Small intestine (tissue), 7 donors: Measurements from ENCODE around the gene TMEM170A. TPM values are rescaled to one million over a fixed set of nuclear protein-coding genes. Genes with fewer than 3 reads are reported as not detected.

Source experiments
- DNase-seq, 2 donors: peaks; one replicate each; pipeline versions ENCODE4 v3.0.0 to v3.0.0-alpha.2; 2013
- FAIRE-seq: peaks from 2 replicates; lab custom pipeline; 2012; peaks lifted over from hg19 to GRCh38; lab: Jason Lieb, UNC
- H3K27ac ChIP-seq, 3 donors: one replicate each; pipeline ENCODE4 v1.5.1; 2013; ENCODE audit warnings: low read length in 2 of 3, mild to moderate bottlenecking in 2 of 3, control low read depth in 1 of 3, inconsistent platforms in 1 of 3, low read depth in 1 of 3, moderate library complexity in 1 of 3
- H3K27me3 ChIP-seq, 3 donors: one replicate each; pipeline ENCODE4 v1.6.1; 2013; ENCODE audit warnings: low read length in 3 of 3, inconsistent platforms in 1 of 3; ENCODE audit not compliant: control insufficient read depth in 3 of 3, insufficient read depth in 3 of 3
- H3K36me3 ChIP-seq, 3 donors: one replicate each; pipeline ENCODE4 v1.6.1; 2013; ENCODE audit warnings: low read length in 3 of 3, inconsistent platforms in 1 of 3, low read depth in 1 of 3, mild to moderate bottlenecking in 1 of 3, moderate library complexity in 1 of 3; ENCODE audit not compliant: control insufficient read depth in 3 of 3, insufficient read depth in 2 of 3
- H3K4me1 ChIP-seq, 3 donors: one replicate each; pipeline ENCODE4 v1.6.1; 2013; ENCODE audit warnings: low read length in 2 of 3, inconsistent platforms in 1 of 3, low read depth in 1 of 3, mild to moderate bottlenecking in 1 of 3, moderate library complexity in 1 of 3; ENCODE audit not compliant: control insufficient read depth in 3 of 3, insufficient read depth in 2 of 3
- H3K4me3 ChIP-seq, 3 donors: one replicate each; pipeline ENCODE4 v1.5.1; 2013; ENCODE audit warnings: low read length in 3 of 3, control low read depth in 1 of 3, inconsistent platforms in 1 of 3, low read depth in 1 of 3, mild to moderate bottlenecking in 1 of 3, moderate library complexity in 1 of 3
- H3K9me3 ChIP-seq, 2 donors: one replicate each; pipeline ENCODE4 v1.6.1; 2013; ENCODE audit warnings: low read depth in 1 of 2, low read length in 1 of 2; ENCODE audit not compliant: control insufficient read depth in 2 of 2, insufficient read depth in 1 of 2
- WGBS, 3 donors: extraction: QIAGEN DNeasy Blood & Tissue Kit; methylation state at CpG; one replicate each; pipeline ENCODE4 v1.1.7; 2013; 5-methylcytosine and 5-hydroxymethylcytosine counted together
- polyA plus RNA-seq, 4 donors: library from polyadenylated mRNA; stranded (reverse) in 3 of 4; unstranded in 1 of 4; fragments of 200-250 nt in 3 of 4; fragments of 120-200 nt in 1 of 4; gene quantifications; one replicate each; pipeline versions ENCODE4 v1.2.1 to v1.2.3, GENCODE V29; 2013
- donor health status: healthy with polysubstance abuse.
- donor health status: control.
- donor health status: control.
- donor health status: Bipolar disorder and iron deficiency.
- donor health status: healthy.

The TMEM170A gene
- polyA plus RNA-seq, 4 donors = 9.6 to 50.9 (median 15.5) TPM

- 74 to 87% (median 79%) methylated on average over 4 of the region's 4 CpGs for WGBS, 3 donors
Measured at GRCh38 chr16:75415169-75415905, 49.2 kb downstream of the TMEM170A start.

DNA sequence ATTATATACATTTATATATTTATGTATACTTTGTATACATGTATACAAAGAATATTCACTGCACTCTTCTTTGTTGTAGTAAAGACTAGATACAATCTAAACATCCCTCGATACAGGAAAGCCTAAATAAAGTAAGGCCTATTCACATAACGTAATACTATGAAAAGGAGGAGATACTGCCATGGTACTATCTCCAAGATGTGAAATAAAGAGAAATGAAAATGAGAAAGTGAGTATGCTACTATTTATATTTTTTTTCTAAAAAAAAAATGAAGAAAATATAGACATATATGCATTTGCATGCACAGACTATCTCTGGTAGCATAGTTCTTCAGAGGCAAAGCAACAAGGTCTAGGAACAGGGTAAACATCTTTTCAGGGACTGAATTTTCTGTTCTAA, 50.5 kb downstream of the TMEM170A start:
- no peak for DNase-seq
- FAIRE-seq = no peak

More at GRCh38 chr16:75415169-75415905, 49.2 kb downstream of the TMEM170A start:
- Histone ChIP-seq H3K36me3 (peaks cover 1 to 14% (median 10%) of the 10 kb centered on the region in 3 donors), H3K4me1 (no peaks in the 10 kb centered on the region), H3K27ac (no peak overlapping the region), H3K9me3 (no peaks in the 10 kb centered on the region), H3K4me3 (no peak overlapping the region), H3K27me3 (no peaks in the 10 kb centered on the region)
- FAIRE-seq (no peak), DNase-seq (no peak)

GRCh38 chr16:75406943-75407342, 57.5 kb downstream of the TMEM170A start:
- no peaks in the 10 kb centered on the region for H3K27me3 ChIP-seq
- peaks cover 4 to 49% (median 9%) of the 10 kb centered on the region in 3 donors for H3K36me3 ChIP-seq
- WGBS, 3 donors = 67 to 79% (median 74%) methylated on average over 4 of the region's 4 CpGs
- H3K4me1 ChIP-seq = peaks cover 0 to 6% (median 0%) of the 10 kb centered on the region in 3 donors
- no peak for DNase-seq
- no peak overlapping the region for H3K4me3 ChIP-seq
- FAIRE-seq = no peak
- H3K27ac ChIP-seq = no peak overlapping the region
- H3K9me3 ChIP-seq = no peaks in the 10 kb centered on the region

More for the DNA sequence above, 50.5 kb downstream of the TMEM170A start:
- H3K4me1 ChIP-seq = no peaks in the 10 kb centered on the region
- H3K9me3 ChIP-seq = no peaks in the 10 kb centered on the region
- no peak overlapping the region for H3K27ac ChIP-seq
- H3K36me3 ChIP-seq = peaks cover 4 to 18% (median 10%) of the 10 kb centered on the region in 3 donors
- 82 to 95% (median 91%) methylated on average over 2 of the region's 2 CpGs for WGBS, 3 donors
- no peaks in the 10 kb centered on the region for H3K27me3 ChIP-seq
- H3K4me3 ChIP-seq = no peak overlapping the region

- DNase-seq (peak; percentile 34 to 43), FAIRE-seq (no peak)
- WGBS, 3 donors = 36 to 43% (median 41%) methylated on average over 3 of the region's 3 CpGs
Measured at GRCh38 chr16:75402821-75403475, 61.5 kb downstream of the TMEM170A start.

DNA sequence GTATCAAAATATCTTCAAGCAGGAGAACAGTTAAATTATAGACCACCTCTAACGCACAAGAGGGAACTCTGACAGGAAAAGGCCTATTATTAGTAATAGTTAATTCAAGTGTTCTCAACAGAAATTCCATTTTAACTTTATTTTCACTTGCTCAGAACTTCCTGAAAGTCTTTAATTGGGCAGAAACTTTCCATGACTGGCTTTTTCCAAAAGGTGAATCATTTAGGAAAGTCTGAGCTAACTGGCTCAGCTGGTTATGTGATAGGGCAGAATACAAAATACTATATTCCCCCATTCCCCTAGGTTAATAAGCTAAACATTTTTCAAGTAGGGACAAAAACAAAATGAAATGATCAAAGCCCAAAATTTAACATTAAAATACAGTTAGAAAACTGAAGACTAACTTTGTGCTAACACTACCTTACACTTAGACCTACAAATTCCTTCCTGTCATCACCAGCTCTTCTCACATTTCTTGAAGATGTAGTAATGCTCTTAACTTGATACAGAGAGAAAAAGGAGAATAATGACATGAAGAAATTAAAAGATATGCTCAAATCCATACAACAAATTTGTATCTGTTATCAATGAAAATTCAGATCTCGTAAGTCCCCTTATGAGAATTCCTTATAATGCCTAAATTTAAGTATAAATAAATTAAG, 62.2 kb downstream of the TMEM170A start:
- no peaks in the 10 kb centered on the region for H3K27me3 ChIP-seq
- no peak overlapping the region for H3K4me3 ChIP-seq
- peaks cover 0 to 39% (median 2%) of the 10 kb centered on the region in 3 donors for H3K36me3 ChIP-seq
- no peaks in the 10 kb centered on the region for H3K9me3 ChIP-seq
- 31 to 55% (median 52%) methylated on average over 2 of the region's 2 CpGs for WGBS, 3 donors
- FAIRE-seq (no peak), DNase-seq (peak; percentile 16 to 40)
- peak overlapping the region in 1 of 3 donors; percentile 60 for H3K27ac ChIP-seq
- peaks cover 0 to 17% (median 0%) of the 10 kb centered on the region in 3 donors for H3K4me1 ChIP-seq

More at GRCh38 chr16:75402821-75403475, 61.5 kb downstream of the TMEM170A start:
- Histone ChIP-seq H3K9me3 (no peaks in the 10 kb centered on the region), H3K4me3 (no peak overlapping the region), H3K27me3 (no peaks in the 10 kb centered on the region), H3K4me1 (peaks cover 0 to 17% (median 0%) of the 10 kb centered on the region in 3 donors), H3K27ac (no peak overlapping the region), H3K36me3 (peaks cover 0 to 41% (median 2%) of the 10 kb centered on the region in 3 donors)

GRCh38 chr16:75401691-75402090, 62.8 kb downstream of the TMEM170A start:
- Histone ChIP-seq H3K27me3 (no peaks in the 10 kb centered on the region), H3K9me3 (no peaks in the 10 kb centered on the region), H3K4me3 (no peak overlapping the region), H3K36me3 (peaks cover 0 to 36% (median 2%) of the 10 kb centered on the region in 3 donors), H3K27ac (peak overlapping the region in 1 of 3 donors; percentile 60), H3K4me1 (peaks cover 0 to 17% (median 0%) of the 10 kb centered on the region in 3 donors)
- FAIRE-seq (no peak), DNase-seq (peak; percentile 41 to 65)

GRCh38 chr16:75398333-75398732, 66.2 kb downstream of the TMEM170A start:
- no peak overlapping the region for H3K4me3 ChIP-seq
- H3K9me3 ChIP-seq = no peaks in the 10 kb centered on the region
- H3K27me3 ChIP-seq = no peaks in the 10 kb centered on the region
- H3K36me3 ChIP-seq = peaks cover 0 to 28% (median 2%) of the 10 kb centered on the region in 3 donors
- H3K4me1 ChIP-seq = peaks cover 0 to 17% (median 0%) of the 10 kb centered on the region in 3 donors
- no peak for FAIRE-seq
- H3K27ac ChIP-seq = no peak overlapping the region
- DNase-seq = no peak
- 68 to 80% (median 73%) methylated on average over 1 of the region's 1 CpG for WGBS, 3 donors

GRCh38 chr16:75394941-75395340, 69.5 kb downstream of the TMEM170A start:
- Histone ChIP-seq H3K4me1 (no peaks in the 10 kb centered on the region), H3K27ac (no peak overlapping the region), H3K4me3 (no peak overlapping the region), H3K36me3 (peaks cover 3 to 41% (median 7%) of the 10 kb centered on the region in 3 donors), H3K9me3 (no peaks in the 10 kb centered on the region), H3K27me3 (no peaks in the 10 kb centered on the region)
- 89 to 90% (median 90%) methylated on average over 5 of the region's 5 CpGs for WGBS, 3 donors
- DNase-seq (no peak), FAIRE-seq (no peak)
